ENCODE data around the gene SLC6A6.

SLC6A6 gene

GRCh38 chr3:14488286-14489041 is 86.1 kb downstream of the SLC6A6 start:
- no peak for DNase-seq

GRCh38 chr3:14489641-14490040 is 87.2 kb downstream of the SLC6A6 start:
- no peak for DNase-seq

- DNase-seq = no peak
Measured at GRCh38 chr3:14490255-14490654, 87.8 kb downstream of the SLC6A6 start.

- no peak for DNase-seq
Measured at GRCh38 chr3:14490831-14491230, 88.4 kb downstream of the SLC6A6 start.

GRCh38 chr3:14491396-14492190 is 89.2 kb downstream of the SLC6A6 start:
- no peak for DNase-seq

GRCh38 chr3:14492948-14493881 is 90.8 kb downstream of the SLC6A6 start:
- DNase-seq = no peak

GRCh38 chr3:14494279-14494972 is 92.0 kb downstream of the SLC6A6 start:
- no peak for DNase-seq

GRCh38 chr3:14494973-14495300 is 92.5 kb downstream of the SLC6A6 start:
- no peak for DNase-seq

- DNase-seq = no peak
Measured at GRCh38 chr3:14496351-14496750, 93.9 kb downstream of the SLC6A6 start.

- DNase-seq = no peak
Measured at GRCh38 chr3:14497321-14497720, 94.9 kb downstream of the SLC6A6 start.

GRCh38 chr3:14502472-14502871 is 100.1 kb downstream of the SLC6A6 start:
- no peak for DNase-seq

- no peak for DNase-seq
Measured at GRCh38 chr3:14503033-14503705, 100.8 kb downstream of the SLC6A6 start.

GRCh38 chr3:14503706-14504065 is 101.3 kb downstream of the SLC6A6 start:
- DNase-seq = no peak

- DNase-seq = no peak
Measured at GRCh38 chr3:14505001-14505802, 102.8 kb downstream of the SLC6A6 start.

GRCh38 chr3:14505803-14506500 is 103.5 kb downstream of the SLC6A6 start:
- DNase-seq = no peak

- DNase-seq = no peak
Measured at GRCh38 chr3:14506626-14507304, 104.4 kb downstream of the SLC6A6 start.

- no peak for DNase-seq
Measured at GRCh38 chr3:14507305-14507741, 104.9 kb downstream of the SLC6A6 start.

- DNase-seq = no peak
Measured at GRCh38 chr3:14507757-14508504, 105.5 kb downstream of the SLC6A6 start.

- no peak for DNase-seq
Measured at GRCh38 chr3:14508505-14508819, 106.1 kb downstream of the SLC6A6 start.

All from inflammatory macrophage (primary cell).